Endothelial cell of umbilical vein (primary cell): Measurements from ENCODE around the gene C5.

ENCODE experiments used
- EZH2 ChIP-seq: IDR thresholded peaks from 2 replicates; pipeline ENCODE4 v1.6.1; 2012; ENCODE audit warnings: borderline replicate concordance, low read depth, mild to moderate bottlenecking, moderate library complexity, low read length, inconsistent platforms; ENCODE audit not compliant: severe bottlenecking
- POLR2A ChIP-seq: IDR thresholded peaks from 2 replicates; pipeline ENCODE4 v1.6.1; 2012; ENCODE audit warnings: low read depth, mild to moderate bottlenecking, control low read depth, low read length
- POLR2AphosphoS5 ChIP-seq: IDR thresholded peaks from 2 replicates; pipeline ENCODE4 v1.6.1; 2012; ENCODE audit warnings: low read depth, mild to moderate bottlenecking, control low read depth, low read length, moderate library complexity; ENCODE audit not compliant: insufficient read depth
- TF ChIP-seq, protein P1 (sequence below), 2 donors: IDR thresholded peaks; 1 replicate in 1 of 2; 2 replicates in 1 of 2; pipeline ENCODE4 v1.5.1; 2011; ENCODE audit warnings: low read length in 2 of 2, mild to moderate bottlenecking in 2 of 2, moderate library complexity in 2 of 2, control low read depth in 1 of 2, inconsistent platforms in 1 of 2, low read depth in 1 of 2; ENCODE audit not compliant: insufficient read depth in 1 of 2; ENCODE audit errors: extremely low read depth in 1 of 2

DNA sequence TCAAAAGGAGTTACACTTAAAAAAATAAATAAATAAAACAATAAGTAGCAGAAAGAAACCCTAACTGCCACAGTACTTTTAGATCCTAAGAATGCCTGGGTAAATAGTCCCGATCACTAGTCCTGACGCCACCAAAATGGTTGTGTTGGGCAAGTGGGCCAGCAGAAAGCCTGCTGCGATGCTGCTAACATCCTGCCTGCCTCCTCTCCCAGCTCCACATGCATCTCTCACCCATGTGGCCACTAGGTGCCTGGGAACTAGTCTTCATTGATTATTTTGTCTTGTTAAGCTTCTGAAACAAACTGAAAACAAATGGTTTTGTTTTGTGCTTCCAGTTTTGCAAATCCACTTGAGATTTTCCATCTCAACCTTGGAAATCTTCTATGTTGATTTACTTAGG lies 69.1 kb downstream of the C5 start:
- TF ChIP-seq, protein P1, sequence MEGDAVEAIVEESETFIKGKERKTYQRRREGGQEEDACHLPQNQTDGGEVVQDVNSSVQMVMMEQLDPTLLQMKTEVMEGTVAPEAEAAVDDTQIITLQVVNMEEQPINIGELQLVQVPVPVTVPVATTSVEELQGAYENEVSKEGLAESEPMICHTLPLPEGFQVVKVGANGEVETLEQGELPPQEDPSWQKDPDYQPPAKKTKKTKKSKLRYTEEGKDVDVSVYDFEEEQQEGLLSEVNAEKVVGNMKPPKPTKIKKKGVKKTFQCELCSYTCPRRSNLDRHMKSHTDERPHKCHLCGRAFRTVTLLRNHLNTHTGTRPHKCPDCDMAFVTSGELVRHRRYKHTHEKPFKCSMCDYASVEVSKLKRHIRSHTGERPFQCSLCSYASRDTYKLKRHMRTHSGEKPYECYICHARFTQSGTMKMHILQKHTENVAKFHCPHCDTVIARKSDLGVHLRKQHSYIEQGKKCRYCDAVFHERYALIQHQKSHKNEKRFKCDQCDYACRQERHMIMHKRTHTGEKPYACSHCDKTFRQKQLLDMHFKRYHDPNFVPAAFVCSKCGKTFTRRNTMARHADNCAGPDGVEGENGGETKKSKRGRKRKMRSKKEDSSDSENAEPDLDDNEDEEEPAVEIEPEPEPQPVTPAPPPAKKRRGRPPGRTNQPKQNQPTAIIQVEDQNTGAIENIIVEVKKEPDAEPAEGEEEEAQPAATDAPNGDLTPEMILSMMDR (IDR thresholded peaks at IDR 0.05; ENCODE audit: extremely low read depth in 1 of 2, insufficient read depth in 1 of 2, low read depth in 1 of 2, low read length in 2 of 2), result no peak
- TF ChIP-seq POLR2AphosphoS5, result no peak
- TF ChIP-seq EZH2, result no peak
- no peak for TF ChIP-seq POLR2A
